ENCODE results near the gene TMEM86A.

TMEM86A gene

GRCh38 chr11:18700872-18701271 lies 2.3 kb downstream of the TMEM86A start:
- no peak for DNase-seq

GRCh38 chr11:18701614-18702216 lies 3.1 kb downstream of the TMEM86A start:
- no peak for DNase-seq

- DNase-seq: no peak
Observed at GRCh38 chr11:18703001-18703763, 4.6 kb downstream of the TMEM86A start.

DNA sequence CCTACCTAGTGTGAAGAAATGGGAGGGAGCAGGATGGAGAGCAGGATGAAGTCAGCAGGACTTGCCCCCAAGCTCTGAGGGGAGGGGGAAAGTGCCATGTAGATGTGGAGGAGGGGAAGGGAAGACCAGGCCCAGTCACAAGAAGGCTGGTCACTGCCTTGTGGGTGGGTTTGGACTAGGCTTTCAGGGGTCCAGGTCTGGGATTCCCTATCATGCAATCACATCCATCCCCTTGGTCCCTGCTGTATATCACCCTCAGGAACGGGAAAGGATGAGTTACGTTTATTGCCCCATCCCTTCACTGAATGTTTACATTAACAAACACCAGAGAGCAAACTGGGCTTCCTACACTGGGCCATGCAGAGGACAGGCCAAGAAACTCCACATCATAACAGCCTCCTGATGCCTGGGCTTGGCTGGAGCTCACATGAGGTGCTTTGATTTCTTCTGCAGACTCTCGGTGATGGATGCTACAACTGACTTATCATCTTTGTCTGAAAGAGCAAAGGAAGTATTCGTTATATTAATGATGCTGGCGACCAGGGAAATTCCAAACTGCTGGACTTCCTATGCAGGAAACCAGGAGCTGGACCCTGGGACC lies 5.6 kb downstream of the TMEM86A start:
- no peak for DNase-seq

- no peak for DNase-seq
Observed at GRCh38 chr11:18704698-18705097, 6.1 kb downstream of the TMEM86A start.

DNA sequence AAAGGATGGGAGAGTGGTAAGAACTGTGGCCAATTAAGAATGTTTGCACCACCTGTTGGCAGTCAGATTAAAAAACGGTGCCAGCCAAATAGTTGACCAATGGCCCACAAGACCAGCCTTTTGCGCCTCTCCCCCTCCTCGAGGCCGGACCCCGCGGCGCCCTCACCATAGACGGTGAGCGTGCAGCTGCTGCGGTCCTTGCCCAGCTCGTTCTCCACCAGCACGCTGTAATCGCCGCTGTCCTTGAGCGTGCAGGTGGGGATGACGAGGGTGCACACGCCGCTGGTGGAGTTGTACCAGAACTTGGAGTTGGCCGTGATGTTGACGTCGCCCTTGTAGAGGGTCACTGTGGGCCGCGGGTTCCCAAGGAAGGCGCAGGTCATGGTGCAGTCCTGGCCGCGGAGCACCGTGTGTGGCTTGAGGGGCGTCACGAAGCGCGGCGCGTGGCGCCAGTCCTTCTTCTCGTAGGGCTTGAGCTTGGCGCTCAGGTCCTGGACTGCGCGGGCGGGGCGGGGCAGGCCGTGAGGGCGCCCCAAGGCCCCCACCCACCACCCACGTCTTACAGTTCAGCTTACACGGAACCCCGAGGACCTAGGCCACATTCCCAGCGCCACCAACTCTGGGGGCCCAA lies 7.2 kb downstream of the TMEM86A start:
- DNase-seq: no peak

GRCh38 chr11:18706330-18707243 lies 8.0 kb downstream of the TMEM86A start:
- peak; percentile 64 for DNase-seq

GRCh38 chr11:18707811-18708340 lies 9.3 kb downstream of the TMEM86A start:
- no peak for DNase-seq

DNA sequence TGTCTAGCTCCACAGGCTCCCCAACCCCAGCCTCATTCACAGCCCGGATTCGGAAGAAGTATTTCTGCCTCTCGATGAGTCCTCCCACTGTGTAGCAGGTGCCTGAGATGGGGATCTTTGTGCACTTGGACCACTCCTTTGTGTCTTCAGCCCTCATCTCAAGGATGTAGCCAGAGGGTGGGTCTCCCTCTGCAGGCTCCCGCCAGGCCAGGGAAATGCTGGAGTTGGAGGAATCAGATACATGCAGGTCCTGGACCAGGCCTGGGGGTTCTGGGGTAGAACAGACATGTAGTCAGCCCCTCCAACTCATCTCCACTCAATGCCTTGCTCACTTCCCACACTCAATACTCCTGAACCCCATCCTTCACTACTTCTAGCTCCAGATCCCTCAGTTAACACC lies 10.8 kb downstream of the TMEM86A start:
- no peak for DNase-seq

GRCh38 chr11:18710545-18710944 lies 12.0 kb downstream of the TMEM86A start:
- no peak for DNase-seq

DNA sequence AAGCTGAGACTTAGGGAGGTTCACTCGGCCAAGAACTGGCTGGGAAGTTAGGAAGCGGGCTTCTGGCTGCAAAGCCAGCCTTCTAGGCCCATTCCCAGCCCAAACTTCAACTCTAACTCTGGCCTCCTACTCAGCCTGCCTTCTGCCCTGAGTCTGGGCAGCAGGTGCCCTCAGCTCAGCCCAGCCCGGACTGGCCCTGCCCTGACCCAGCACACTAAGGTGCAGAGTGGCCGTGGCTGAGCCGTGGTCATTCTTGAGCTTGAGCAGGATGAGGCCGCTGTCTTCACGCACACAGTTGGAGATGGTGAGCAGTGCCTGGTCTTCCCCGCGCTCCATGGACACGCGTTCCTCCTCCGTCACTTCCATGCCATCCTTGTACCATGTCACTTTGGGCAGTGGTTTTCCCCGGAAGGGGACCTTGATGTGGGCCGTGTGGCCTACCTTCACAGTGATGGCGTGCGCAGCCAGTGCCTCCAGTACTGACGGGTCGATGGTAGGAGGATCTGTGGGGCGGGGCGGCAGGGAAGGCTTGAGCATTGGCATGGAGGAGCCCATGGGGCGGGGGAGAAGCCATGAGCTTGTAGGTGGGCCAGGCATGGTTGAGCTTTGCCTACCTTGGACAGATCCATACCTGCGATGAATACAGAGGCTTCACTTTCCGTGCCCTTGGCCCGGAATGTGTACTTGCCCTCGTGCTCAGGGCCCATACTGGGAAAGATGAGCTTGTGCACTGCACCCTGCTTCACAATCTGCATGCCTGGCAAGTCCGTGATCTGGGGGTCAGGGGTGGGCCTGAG lies 15.3 kb downstream of the TMEM86A start:
- DNase-seq: no peak

DNA sequence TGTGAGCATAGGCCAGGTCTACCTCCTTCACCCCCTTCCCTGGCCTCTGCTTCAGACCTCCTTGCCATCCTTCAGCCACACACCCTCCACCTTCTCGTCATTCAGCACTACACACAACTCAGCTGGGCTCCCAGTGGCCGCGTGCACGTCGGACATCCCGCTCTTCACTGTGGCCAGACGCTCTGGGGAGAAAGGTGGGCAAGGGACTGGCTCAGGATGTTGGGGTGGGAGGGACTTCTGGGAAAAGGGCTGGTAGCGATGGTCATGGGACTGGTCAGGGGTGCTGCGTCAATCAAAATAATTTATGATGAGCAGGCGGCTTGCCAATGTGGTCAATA lies 15.8 kb downstream of the TMEM86A start:
- no peak for DNase-seq

- DNase-seq: no peak
Observed at GRCh38 chr11:18715476-18715875, 16.9 kb downstream of the TMEM86A start.

DNA sequence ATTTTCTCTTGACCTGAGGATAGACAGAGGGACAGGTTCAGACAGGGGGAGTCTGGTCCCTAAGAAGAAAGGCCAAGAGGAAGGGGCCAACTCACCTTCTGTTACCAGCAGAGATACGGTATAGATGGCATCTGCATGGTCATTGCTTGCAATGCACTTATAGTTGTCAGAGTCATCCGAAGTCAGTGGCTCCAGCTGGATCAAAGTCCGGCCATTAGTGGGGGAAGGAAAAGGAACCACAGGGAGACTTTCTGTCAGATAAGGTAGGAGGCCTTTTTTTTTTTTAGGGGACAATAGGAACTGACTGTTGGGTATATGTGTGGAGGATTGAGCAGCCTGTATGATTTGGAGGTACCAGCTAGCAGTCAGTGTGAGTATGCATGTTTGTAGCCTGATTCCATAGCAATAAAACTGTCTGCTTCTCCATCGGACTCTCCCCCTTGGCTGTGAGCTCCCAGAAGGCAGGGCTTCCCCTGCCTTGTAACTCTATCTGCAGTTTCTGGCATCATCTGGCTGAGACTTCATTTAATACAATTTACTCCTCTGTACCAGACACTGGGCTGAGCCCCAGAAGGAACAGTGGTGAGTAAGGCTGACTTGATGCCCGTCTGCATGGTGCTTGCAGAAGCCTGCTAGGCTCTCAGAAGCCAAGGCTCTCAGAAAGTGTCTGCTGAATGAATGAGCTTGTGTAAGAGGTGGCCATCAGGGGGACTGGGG lies 21.7 kb downstream of the TMEM86A start:
- no peak for DNase-seq

GRCh38 chr11:18720808-18721560 lies 22.4 kb downstream of the TMEM86A start:
- peak; percentile 72 for DNase-seq

DNA sequence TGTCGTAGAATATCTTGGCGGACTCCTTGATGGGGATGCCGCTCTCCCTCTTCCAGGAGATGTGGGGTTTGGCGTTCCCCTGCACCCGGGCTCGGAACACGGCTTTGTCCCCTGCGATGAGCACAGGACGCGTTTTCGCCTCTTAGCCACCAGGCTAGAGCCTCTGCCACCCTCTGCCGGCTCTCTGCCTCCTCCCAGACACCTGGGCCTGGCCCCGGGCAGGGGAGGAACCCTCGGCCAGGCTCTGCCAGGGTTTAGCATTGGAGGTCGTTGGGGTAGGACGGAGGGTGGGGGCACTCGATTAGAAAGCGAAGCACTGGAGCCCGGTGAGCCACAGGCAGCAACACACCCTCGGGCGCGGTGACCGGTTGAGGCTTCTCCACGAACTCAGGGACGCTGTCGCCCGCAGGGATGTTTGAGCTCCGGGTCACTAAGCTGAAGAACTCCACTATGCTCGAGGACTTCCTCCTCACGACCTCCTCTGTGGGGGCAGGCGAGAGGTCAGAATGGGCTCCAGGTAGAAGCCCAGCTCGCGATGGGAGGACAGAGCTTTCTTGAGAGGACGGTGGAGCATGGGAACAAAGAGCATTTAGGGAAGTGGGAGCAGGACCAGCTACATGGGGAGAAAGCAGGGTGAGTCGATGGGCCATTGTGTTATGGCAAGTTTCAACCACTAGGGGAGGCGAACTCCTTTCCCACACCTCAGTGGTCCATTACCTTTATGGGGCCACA lies 23.1 kb downstream of the TMEM86A start:
- peak; percentile 48 for DNase-seq

DNA sequence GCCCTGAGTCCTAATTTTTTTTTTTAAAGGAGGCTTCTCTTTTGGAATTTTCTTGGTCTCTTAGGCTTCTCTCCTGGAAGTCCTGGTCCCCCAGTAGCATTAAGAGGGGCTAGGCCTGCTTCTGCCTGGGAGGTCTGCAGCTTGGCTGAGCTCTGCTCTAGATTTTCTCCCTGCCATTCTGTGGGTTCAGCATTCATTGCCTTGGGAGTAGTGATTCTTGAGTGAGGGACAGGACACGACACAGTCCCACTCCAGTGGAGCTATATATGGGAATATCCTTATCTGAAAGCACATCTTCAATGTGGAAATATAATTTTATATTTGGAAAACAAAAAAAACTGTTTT lies 23.7 kb downstream of the TMEM86A start:
- DNase-seq: no peak

DNA sequence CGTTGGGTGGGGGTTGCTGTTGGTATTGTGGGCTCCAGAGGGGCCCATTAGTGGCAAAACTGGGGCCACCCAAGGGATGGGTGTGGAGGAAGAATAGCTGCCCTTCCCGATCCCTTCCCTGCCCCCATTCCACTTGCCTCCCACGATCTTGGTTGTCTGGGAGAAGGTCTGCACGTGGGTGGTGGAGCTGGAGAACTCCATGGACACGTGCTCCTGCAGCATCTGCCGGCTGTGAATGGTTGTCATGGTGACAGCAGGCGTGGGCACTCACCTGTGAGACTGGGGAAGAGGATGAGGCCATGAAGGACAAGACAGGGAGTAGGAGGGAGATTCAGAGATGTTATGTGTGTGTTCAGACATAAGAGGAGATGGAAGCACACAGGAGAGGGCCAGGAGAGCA lies 25.4 kb downstream of the TMEM86A start:
- DNase-seq: peak; percentile 30

- no peak for DNase-seq
Observed at GRCh38 chr11:18726040-18726439, 27.5 kb downstream of the TMEM86A start, which contains the start of gene IGSF22. TSS of gene IGSF22 (minus strand) at chr11:18726188. CDS start at chr11:18724236, 1,952 bp downstream.
